Transverse colon (tissue), 4 donors: Measurements from ENCODE around the gene GKN1.

Experiments
- EP300 ChIP-seq: sonication (generic); formaldehyde crosslinking; IDR thresholded peaks from one replicate; pipeline ENCODE4 v1.6.1; 2017; ENCODE audit warnings: antibody characterized with exemption, low read depth
- POLR2AphosphoS5 ChIP-seq, 3 donors: sonication (generic); formaldehyde crosslinking; IDR thresholded peaks; one replicate each; pipeline ENCODE4 v1.6.1; 2016; ENCODE audit warnings: antibody characterized with exemption in 3 of 3
- TF ChIP-seq, protein P1 (sequence below), 5 experiments: fragments of 200-600 bp in 3 of 5; fragments of 450-650 bp in 2 of 5; sonication (generic) in 3 of 5; IDR thresholded peaks; 1 replicate in 2 of 5; 2 replicates in 3 of 5; pipeline ENCODE4 v1.5.1; 2016 to 2017; ENCODE audit warnings: antibody characterized with exemption in 5 of 5, inconsistent platforms in 3 of 5, mild to moderate bottlenecking in 2 of 5, moderate library complexity in 1 of 5

DNA sequence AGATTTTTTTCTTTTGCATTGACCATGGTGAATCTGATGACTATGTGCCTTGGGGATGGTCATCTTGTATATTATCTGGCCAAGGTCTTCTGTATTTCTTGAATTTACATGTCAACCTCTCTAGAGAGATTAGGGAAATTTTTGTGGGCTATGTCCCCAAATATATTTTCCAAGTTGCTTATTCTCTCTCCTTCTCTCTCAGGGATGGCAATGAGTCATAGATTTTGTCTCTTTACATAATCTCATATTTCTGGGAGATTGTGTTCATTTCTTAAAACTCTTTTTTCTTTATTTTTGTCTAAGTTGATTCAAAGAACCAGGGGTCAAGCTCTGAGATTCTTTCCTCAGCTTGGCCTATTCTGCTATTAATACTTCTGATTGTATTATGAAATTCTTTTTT, 31.6 kb upstream of the GKN1 start:
- no peak for TF ChIP-seq POLR2AphosphoS5 (IDR thresholded peaks at IDR 0.05)
- TF ChIP-seq EP300, result no peak
- TF ChIP-seq, protein P1, sequence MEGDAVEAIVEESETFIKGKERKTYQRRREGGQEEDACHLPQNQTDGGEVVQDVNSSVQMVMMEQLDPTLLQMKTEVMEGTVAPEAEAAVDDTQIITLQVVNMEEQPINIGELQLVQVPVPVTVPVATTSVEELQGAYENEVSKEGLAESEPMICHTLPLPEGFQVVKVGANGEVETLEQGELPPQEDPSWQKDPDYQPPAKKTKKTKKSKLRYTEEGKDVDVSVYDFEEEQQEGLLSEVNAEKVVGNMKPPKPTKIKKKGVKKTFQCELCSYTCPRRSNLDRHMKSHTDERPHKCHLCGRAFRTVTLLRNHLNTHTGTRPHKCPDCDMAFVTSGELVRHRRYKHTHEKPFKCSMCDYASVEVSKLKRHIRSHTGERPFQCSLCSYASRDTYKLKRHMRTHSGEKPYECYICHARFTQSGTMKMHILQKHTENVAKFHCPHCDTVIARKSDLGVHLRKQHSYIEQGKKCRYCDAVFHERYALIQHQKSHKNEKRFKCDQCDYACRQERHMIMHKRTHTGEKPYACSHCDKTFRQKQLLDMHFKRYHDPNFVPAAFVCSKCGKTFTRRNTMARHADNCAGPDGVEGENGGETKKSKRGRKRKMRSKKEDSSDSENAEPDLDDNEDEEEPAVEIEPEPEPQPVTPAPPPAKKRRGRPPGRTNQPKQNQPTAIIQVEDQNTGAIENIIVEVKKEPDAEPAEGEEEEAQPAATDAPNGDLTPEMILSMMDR (IDR thresholded peaks at IDR 0.05), result no peak
